Erythroblast (primary cell): Measurements from ENCODE around the gene HK2.
"Not testable (repeated sequence)": the region's sequence is repeated elsewhere in the genome, so short reads cannot be mapped to it uniquely, and the experiment has no call there.

Source experiments
- GATA1 ChIP-seq: IDR thresholded peaks from 2 replicates; pipeline ENCODE4 v1.6.1; 2011; ENCODE audit warnings: low read depth, mild to moderate bottlenecking, control low read depth, low read length, moderate library complexity
- POLR2A ChIP-seq: IDR thresholded peaks from 2 replicates; pipeline ENCODE4 v1.6.1; 2011; ENCODE audit warnings: mild to moderate bottlenecking, low read length

- TF ChIP-seq POLR2A, GATA1: not testable (repeated sequence)
Observed at GRCh38 chr2:74794878-74795277, 39.0 kb upstream of the HK2 start.
